ENCODE data around the gene CCT5.
"Not testable (repeated sequence)": the region's sequence is repeated elsewhere in the genome, so short reads cannot be mapped to it uniquely, and the experiment has no call there.

Gene CCT5

GRCh38 chr5:10278658-10279279 lies 28.7 kb downstream of the CCT5 start:
- DNase-seq = no peak

DNA sequence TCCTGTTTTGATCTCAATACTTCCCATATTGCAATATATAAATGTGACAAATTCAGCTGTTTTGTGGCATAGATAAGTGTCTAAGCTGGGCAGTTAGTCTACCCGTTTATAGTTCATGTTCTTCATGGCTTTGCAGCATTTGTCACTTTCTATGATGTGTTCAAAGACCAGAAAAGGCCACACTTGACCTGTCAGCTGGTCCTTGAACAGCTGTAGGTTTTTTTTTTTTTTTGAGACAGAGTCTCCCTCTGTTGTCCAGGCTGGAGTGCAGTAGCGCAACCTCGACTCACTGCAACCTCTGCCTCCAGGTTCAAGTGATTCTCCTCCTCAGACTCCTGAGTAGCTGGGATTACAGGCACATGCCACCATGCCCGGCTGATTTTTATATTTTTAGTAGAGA lies 29.2 kb downstream of the CCT5 start:
- no peak for DNase-seq

GRCh38 chr5:10279925-10280720 lies 30.0 kb downstream of the CCT5 start:
- no peak for DNase-seq

DNA sequence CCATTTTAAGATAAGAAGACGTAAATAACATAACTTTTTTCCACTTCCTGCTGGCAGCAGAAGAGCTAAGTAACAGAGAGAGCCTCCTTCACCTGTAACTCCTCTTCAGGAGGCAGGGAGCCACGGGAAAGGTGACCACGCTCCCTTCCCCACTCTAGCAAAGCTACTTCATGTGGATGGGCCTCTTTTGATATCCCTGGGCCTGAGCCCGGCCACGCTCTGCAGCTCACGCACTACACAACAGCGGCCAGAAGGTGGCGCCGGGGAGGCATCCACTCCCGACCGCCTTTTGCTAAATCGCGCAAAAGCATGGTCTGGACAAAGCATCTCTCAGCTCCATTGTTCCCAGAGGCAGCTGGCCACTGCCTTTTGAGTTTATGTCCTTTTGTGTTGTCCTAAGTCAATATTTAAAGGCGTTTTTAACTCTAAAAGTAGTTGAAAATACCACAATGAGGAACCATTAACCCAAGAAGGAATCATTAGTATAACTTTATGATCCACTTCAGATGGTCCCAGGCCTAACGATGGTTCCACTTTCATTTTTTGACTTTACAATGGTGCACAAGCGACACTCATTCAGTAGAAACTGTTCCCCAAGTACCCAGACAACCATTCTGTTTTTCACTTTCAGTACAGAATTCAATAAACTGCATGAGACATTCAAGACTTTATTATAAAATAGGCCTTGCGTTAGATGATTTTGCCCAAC lies 34.0 kb downstream of the CCT5 start:
- peak; percentile 85 for DNase-seq

- DNase-seq = not testable (repeated sequence)
These were observed 35.3 kb downstream of the CCT5 start for GRCh38 chr5:10285362-10285761.

- no peak for DNase-seq
These were observed 36.2 kb downstream of the CCT5 start for GRCh38 chr5:10286162-10286861.

DNA sequence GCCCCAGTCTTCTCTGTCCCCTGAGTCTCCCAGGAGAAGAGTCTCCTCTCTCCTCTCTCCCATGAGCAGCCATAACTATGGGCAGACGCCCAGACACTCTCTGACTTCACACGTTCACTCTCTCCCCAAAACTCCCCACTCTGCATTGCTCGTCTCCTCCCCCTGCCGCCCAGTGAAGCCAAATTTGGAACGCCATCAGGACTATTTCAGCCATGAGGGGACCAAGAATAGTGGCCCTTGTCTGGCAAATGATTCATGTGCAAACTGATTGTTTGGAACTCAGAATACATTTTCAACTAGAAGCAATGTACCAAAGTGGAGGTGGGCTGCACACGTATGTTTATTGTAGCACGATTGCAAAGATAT lies 36.8 kb downstream of the CCT5 start:
- DNase-seq = no peak

GRCh38 chr5:10288592-10289219 lies 38.6 kb downstream of the CCT5 start:
- DNase-seq = peak; percentile 96

DNA sequence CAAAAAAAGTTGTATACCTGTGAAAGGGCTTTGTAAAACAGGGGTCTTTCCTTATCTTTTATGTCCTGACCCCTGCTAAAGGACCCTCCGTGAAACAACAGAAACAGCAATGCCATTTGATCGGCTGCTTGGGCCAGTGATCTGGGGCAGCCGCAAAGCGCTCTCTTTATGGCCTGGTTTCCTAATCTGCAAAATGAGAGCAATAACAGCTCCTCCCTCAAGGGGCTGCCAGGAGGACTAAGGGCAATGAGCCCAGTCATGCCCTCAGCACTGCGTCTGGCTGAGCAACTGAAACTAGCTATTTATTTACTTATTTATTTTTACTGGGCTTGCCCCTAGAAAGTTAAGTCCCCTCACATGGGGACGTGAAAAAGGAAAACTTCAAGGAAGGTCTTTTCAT lies 39.3 kb downstream of the CCT5 start:
- no peak for DNase-seq

GRCh38 chr5:10289991-10290390 lies 39.9 kb downstream of the CCT5 start:
- no peak for DNase-seq

DNA sequence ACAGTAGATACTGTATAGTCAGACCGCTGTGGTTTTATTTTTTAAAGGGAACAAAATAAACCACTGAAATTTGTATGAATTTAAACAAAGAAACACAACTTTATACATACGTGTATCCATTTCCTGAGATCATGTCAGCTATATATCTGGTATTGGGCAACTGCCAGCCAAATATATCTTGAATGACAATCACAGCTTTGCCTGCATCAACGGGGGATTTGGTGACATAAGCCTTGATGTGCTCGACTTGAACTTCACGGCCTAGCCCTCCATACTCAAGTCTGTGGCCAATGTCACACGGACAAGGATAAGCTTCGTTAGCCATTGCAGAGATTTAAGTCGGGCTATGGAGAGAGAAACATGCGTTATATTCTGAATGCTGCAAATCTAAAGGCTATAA lies 40.4 kb downstream of the CCT5 start:
- no peak for DNase-seq

DNA sequence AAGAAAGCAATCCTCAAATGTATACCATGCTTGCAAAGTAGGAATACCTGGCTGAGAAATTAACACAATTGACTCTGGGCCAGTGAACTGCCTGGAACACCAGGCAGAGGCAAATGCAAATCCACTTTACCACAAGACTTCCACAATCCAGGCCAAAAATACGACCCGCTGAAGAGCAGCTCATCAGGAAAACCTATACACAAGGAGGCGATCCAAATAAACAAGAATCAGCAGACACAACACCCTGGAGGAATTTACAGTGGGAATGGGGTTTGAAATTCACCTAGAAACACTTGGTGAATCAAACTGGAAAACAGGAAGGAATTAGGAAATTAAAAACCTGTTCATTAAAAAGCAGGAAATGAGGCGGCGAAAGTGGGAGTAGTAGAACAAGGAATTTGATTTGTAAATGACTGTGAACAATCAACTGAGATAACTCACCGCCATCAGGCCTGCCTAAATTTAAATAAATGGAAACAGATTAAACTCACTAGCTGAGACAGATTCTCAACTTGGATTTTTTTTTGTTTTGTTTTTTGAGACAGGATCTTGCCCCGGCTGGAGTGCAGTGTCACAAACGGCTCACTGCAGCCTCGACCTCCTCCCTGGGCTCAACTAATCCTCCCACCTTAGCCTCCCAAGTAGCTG lies 41.7 kb downstream of the CCT5 start:
- no peak for DNase-seq

GRCh38 chr5:10293907-10294662 lies 44.0 kb downstream of the CCT5 start:
- DNase-seq = no peak

- no peak for DNase-seq
These were observed 45.7 kb downstream of the CCT5 start for GRCh38 chr5:10295619-10296326.

GRCh38 chr5:10297646-10298204 lies 47.6 kb downstream of the CCT5 start:
- no peak for DNase-seq

GRCh38 chr5:10300246-10300645 lies 50.2 kb downstream of the CCT5 start:
- no peak for DNase-seq

- no peak for DNase-seq
These were observed 51.2 kb downstream of the CCT5 start for GRCh38 chr5:10301266-10301665.

- DNase-seq = no peak
These were observed 51.9 kb downstream of the CCT5 start for GRCh38 chr5:10301842-10302610.

GRCh38 chr5:10303201-10303600 lies 53.1 kb downstream of the CCT5 start:
- DNase-seq = no peak

GRCh38 chr5:10303699-10304170 lies 53.7 kb downstream of the CCT5 start:
- no peak for DNase-seq

Measured in NCI-H510A (cell line).